DND-41 (cell line): ENCODE results near the gene BBS9.

Source experiments
- ATAC-seq: fragments of 200-7000 bp; cut with Tn5 transposase; 3 replicates; pipeline ENCODE4 v1.9.1; 2021; ENCODE audit warnings: low read depth; ENCODE audit not compliant: insufficient read depth
- DNase-seq: peaks from one replicate; pipeline ENCODE4 v3.0.0-alpha.2; 2020
- H2AFZ ChIP-seq: 2 replicates; pipeline ENCODE4 v1.6.0; 2012; ENCODE audit warnings: low read depth, low read length
- H3K27ac ChIP-seq: 2 replicates; pipeline ENCODE4 v1.5.1; 2012; ENCODE audit warnings: low read length, inconsistent platforms
- H3K27me3 ChIP-seq: fragments of 200-600 bp; sonication (generic); 2 replicates; pipeline ENCODE4 v1.6.0; 2012; ENCODE audit warnings: low read length, mild to moderate bottlenecking, inconsistent platforms; ENCODE audit not compliant: insufficient read depth, poor library complexity
- H3K36me3 ChIP-seq: 2 replicates; pipeline ENCODE4 v1.5.1; 2012; ENCODE audit warnings: low read length, inconsistent platforms; ENCODE audit not compliant: insufficient read depth
- H3K4me1 ChIP-seq: 2 replicates; pipeline ENCODE4 v1.5.1; 2012; ENCODE audit warnings: mild to moderate bottlenecking, low read length; ENCODE audit not compliant: insufficient read depth
- H3K4me2 ChIP-seq: 2 replicates; pipeline ENCODE4 v1.6.0; 2012; ENCODE audit warnings: mild to moderate bottlenecking, moderate library complexity, low read length, inconsistent platforms; ENCODE audit not compliant: insufficient read depth
- H3K4me3 ChIP-seq, 2 experiments: fragments of 200-600 bp in 1 of 2; shearing (Covaris generic) in 1 of 2; 2 replicates each; pipeline ENCODE4 v1.5.1; 2012 to 2016; ENCODE audit warnings: inconsistent platforms in 2 of 2, low read length in 2 of 2, mild to moderate bottlenecking in 2 of 2, low read depth in 1 of 2, moderate library complexity in 1 of 2
- H3K79me2 ChIP-seq: 2 replicates; pipeline ENCODE4 v1.6.0; 2012; ENCODE audit warnings: low read length, inconsistent platforms; ENCODE audit not compliant: insufficient read depth
- H3K9ac ChIP-seq: 2 replicates; pipeline ENCODE4 v1.6.0; 2012; ENCODE audit warnings: low read depth, mild to moderate bottlenecking, inconsistent platforms, low read length, moderate library complexity
- H3K9me3 ChIP-seq: 2 replicates; pipeline ENCODE4 v1.5.1; 2012; ENCODE audit warnings: low read length, moderate library complexity, mild to moderate bottlenecking, inconsistent platforms; ENCODE audit not compliant: insufficient read depth, severe bottlenecking
- H4K20me1 ChIP-seq: 2 replicates; pipeline ENCODE4 v1.6.0; 2012; ENCODE audit warnings: low read length; ENCODE audit not compliant: insufficient read depth
- CTCF ChIP-seq: IDR thresholded peaks from 2 replicates; pipeline ENCODE4 v1.5.1; 2012; ENCODE audit warnings: borderline replicate concordance, low read length, moderate library complexity, mild to moderate bottlenecking; ENCODE audit not compliant: poor library complexity, severe bottlenecking; ENCODE audit errors: extremely low read depth
- EZH2 ChIP-seq: IDR thresholded peaks from 3 replicates; pipeline ENCODE4 v1.6.1; 2012; ENCODE audit warnings: borderline replicate concordance, low read depth, mild to moderate bottlenecking, moderate library complexity, low read length, inconsistent platforms; ENCODE audit not compliant: severe bottlenecking

BBS9 gene

GRCh38 chr7:33654676-33655075 lies 525.3 kb downstream of the BBS9 start:
- TF ChIP-seq EZH2: no peak
- TF ChIP-seq CTCF: no peak

More at GRCh38 chr7:33654676-33655075, 525.3 kb downstream of the BBS9 start:
- no peak overlapping the region for H3K4me2 ChIP-seq
- H3K36me3 ChIP-seq: no peaks in the 10 kb centered on the region
- no peak overlapping the region for H3K9ac ChIP-seq
- ATAC-seq: no peak
- no peak overlapping the region for H3K4me3 ChIP-seq
- no peaks in the 10 kb centered on the region for H3K4me1 ChIP-seq
- no peak overlapping the region for H3K27ac ChIP-seq
- H2AFZ ChIP-seq: no peak overlapping the region
- no peaks in the 10 kb centered on the region for H3K9me3 ChIP-seq
- no peaks in the 10 kb centered on the region for H3K27me3 ChIP-seq
- DNase-seq: no peak
- no peaks in the 10 kb centered on the region for H4K20me1 ChIP-seq
- no peaks in the 10 kb centered on the region for H3K79me2 ChIP-seq
